Vagina (tissue), 2 donors: ENCODE measurements around the gene INCENP.

Source experiments
- CTCF ChIP-seq, 3 experiments: fragments of 450-650 bp in 2 of 3; fragments of 200-600 bp in 1 of 3; sonication (generic) in 1 of 3; IDR thresholded peaks; one replicate each; pipeline ENCODE4 v1.5.1; 2017 to 2019; ENCODE audit warnings: antibody characterized with exemption in 3 of 3, mild to moderate bottlenecking in 2 of 3, moderate library complexity in 2 of 3
- POLR2A ChIP-seq, 2 donors: fragments of 450-650 bp; IDR thresholded peaks; one replicate each; pipeline ENCODE4 v1.6.1; 2017; ENCODE audit warnings: antibody characterized with exemption in 2 of 2, mild to moderate bottlenecking in 2 of 2, moderate library complexity in 2 of 2
- POLR2AphosphoS5 ChIP-seq, 2 donors: sonication (generic); formaldehyde crosslinking; IDR thresholded peaks; one replicate each; pipeline ENCODE4 v1.9.0; 2017; ENCODE audit warnings: antibody characterized with exemption in 2 of 2, mild to moderate bottlenecking in 2 of 2, low read depth in 1 of 2; ENCODE audit not compliant: insufficient read depth in 1 of 2

- TF ChIP-seq POLR2A (IDR thresholded peaks at IDR 0.05) (no peak), CTCF (IDR thresholded peaks at IDR 0.05) (no peak), POLR2AphosphoS5 (IDR thresholded peaks at IDR 0.05; ENCODE audit: insufficient read depth in 1 of 2, low read depth in 1 of 2) (no peak)
These were observed 70.1 kb downstream of the INCENP start for GRCh38 chr11:62193952-62194351.
